BE2C (cell line): ENCODE results near the gene WT1.
A peak's percentile ranks its signal among the peaks of the same experiment; 100 is the strongest.

Experiments used
- DNase-seq: peaks from one replicate; pipeline ENCODE4 v3.0.0-alpha.2; 2020
- H3K27me3 ChIP-seq: fragments of 250-450 bp; sonication (Bioruptor Pico); 2 replicates; pipeline ENCODE4 v1.5.1; 2020; ENCODE audit warnings: mild to moderate bottlenecking
- H3K36me3 ChIP-seq: fragments of 250-450 bp; sonication (Bioruptor Pico); 2 replicates; pipeline ENCODE4 v1.5.1; 2020; ENCODE audit warnings: mild to moderate bottlenecking
- H3K4me1 ChIP-seq: fragments of 250-450 bp; sonication (Bioruptor Pico); 2 replicates; pipeline ENCODE4 v1.5.1; 2020
- H3K4me3 ChIP-seq: 2 replicates; pipeline ENCODE4 v1.5.1; 2011; ENCODE audit warnings: low read depth, low read length
- H3K9me3 ChIP-seq: fragments of 250-450 bp; sonication (Bioruptor Pico); 2 replicates; pipeline ENCODE4 v1.5.1; 2020
- TF ChIP-seq, protein P1 (sequence below): IDR thresholded peaks from 2 replicates; pipeline ENCODE4 v1.5.1; 2012; ENCODE audit warnings: mild to moderate bottlenecking, low read depth, low read length

Gene WT1

DNA sequence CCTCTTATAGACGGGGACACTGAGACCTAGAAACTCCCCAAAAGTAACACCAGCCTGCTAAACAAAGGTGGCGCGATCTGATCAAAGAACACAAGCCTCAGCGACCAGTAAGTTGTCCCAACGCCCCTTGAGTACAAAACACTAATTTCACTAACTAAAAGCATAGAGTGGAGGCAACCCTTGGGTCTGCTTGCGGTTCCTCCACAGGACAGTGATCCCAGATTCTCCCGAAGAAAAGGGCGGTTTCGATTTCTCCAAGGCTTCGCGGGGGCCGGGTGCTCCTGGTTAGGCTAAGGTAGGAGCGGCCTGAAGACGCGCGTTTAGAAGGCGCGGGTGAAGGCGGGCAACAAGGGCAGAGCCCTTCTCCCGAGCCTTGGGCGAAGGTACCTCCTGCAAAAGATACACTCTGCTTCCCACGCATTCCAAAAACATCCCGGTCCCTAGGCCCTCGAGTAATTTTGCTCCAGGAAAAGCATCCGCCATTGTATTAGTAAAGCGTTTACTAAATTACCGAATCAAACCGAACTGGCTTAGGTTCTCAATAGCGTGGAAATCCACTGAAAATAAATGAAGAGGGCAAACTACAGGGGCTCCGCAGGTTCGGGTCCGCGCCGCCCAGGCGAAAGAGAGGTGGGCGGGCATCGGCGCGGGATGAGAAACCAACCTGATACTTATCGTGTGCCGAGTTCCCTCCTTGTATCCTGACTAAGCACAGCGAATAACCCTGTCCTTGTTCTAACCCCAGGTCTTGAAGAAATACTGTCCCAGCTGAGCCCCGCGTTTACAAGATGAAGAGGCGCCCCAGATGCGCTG lies 2.0 kb downstream of the WT1 start:
- H3K4me3 ChIP-seq, result peak overlapping the region; percentile 63; the same call in 1 of the 2 replicates
- H3K9me3 ChIP-seq, result no peaks in the 10 kb centered on the region
- no peak for DNase-seq
- no peaks in the 10 kb centered on the region for H3K27me3 ChIP-seq
- H3K4me1 ChIP-seq, result no peaks in the 10 kb centered on the region
- TF ChIP-seq, protein P1, sequence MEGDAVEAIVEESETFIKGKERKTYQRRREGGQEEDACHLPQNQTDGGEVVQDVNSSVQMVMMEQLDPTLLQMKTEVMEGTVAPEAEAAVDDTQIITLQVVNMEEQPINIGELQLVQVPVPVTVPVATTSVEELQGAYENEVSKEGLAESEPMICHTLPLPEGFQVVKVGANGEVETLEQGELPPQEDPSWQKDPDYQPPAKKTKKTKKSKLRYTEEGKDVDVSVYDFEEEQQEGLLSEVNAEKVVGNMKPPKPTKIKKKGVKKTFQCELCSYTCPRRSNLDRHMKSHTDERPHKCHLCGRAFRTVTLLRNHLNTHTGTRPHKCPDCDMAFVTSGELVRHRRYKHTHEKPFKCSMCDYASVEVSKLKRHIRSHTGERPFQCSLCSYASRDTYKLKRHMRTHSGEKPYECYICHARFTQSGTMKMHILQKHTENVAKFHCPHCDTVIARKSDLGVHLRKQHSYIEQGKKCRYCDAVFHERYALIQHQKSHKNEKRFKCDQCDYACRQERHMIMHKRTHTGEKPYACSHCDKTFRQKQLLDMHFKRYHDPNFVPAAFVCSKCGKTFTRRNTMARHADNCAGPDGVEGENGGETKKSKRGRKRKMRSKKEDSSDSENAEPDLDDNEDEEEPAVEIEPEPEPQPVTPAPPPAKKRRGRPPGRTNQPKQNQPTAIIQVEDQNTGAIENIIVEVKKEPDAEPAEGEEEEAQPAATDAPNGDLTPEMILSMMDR, result no peak
- no peaks in the 10 kb centered on the region for H3K36me3 ChIP-seq

DNA sequence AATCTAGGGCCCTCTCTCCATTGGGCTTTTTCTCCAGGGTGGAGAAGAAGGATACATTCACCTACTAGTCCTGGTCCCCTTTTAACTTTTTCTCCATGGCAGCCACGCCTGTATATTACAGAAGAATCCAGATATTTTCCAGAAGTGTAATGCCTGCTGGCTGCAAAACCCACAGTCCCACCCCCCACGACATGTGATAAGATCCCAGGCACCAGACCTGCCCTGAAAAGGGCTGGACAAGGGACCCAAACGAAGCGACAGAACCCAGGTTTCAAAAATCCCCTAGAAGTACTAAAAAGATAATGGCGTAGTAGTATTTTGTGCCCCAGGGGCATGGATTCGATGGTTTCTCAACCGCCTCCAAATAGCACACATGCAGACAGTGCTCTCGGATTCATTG lies 2.8 kb downstream of the WT1 start:
- H3K27me3 ChIP-seq, result no peaks in the 10 kb centered on the region
- no peak overlapping the region for H3K4me3 ChIP-seq
- no peaks in the 10 kb centered on the region for H3K36me3 ChIP-seq
- TF ChIP-seq, protein P1, result no peak
- DNase-seq, result no peak
- no peaks in the 10 kb centered on the region for H3K4me1 ChIP-seq
- no peaks in the 10 kb centered on the region for H3K9me3 ChIP-seq

DNA sequence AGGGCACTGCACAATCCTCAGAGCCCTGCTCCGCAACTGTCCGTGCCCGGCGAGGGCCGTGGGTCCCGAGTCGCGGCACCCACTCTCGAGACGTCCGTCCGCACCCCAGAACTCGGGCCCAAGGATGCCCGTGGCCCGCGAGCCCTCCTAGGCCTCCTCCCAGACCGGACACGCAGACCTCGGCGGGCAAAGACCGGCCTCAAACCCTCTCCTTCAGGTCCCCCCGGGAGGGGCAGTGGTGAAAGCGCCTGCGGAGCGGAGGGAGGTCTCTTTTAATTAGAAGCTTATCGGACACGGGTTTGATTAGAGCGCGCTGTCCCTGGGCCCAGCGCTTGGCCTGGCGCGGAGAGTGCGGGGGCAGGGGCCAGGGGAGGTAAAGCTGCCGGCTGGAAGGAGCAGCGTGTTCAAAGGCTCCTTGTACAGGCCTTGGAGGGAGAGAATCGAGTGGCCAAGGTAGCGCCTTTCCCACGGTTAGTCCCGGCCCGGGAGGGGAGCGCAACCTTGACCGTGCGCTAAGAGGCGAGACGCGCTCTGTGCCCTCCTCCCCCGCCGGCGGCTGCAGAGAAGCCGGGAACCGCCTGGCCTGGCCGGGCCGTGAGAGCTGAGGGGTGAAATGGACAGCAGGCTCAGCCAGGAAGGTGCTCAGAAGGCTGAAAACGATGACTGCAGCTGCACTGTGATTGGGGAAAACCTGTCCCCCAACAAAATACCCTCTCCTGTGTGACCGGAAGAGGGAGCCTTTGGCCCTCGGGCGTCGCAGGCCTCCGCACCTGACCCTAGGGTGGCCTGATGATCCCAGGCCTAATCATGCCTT lies 4.6 kb downstream of the WT1 start:
- Histone ChIP-seq H3K9me3 (no peaks in the 10 kb centered on the region), H3K4me3 (no peak overlapping the region), H3K4me1 (no peaks in the 10 kb centered on the region), H3K27me3 (no peaks in the 10 kb centered on the region), H3K36me3 (no peaks in the 10 kb centered on the region)
- DNase-seq, result no peak
- TF ChIP-seq, protein P1, result no peak

DNA sequence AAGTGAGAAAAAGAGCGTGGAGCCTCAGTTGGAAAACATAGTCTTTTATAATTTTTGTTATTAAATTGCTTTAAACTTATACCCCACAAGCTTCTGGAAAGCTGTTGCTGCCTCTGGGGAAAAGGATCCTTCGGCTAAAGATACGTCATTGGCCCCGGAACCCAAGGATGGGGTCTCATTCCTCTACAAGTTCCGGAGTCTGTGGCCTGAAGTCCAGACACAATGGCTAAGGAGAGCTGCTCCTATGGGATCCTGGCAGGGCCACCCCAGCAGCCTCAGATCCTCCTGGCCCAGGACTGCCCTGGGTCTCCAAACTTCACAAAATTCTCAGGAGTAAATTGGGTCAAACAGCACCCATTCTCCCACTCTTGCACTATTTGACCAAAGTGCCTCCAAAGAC lies 5.9 kb downstream of the WT1 start:
- Histone ChIP-seq H3K4me3 (no peak overlapping the region), H3K36me3 (no peaks in the 10 kb centered on the region), H3K4me1 (no peaks in the 10 kb centered on the region), H3K27me3 (no peaks in the 10 kb centered on the region), H3K9me3 (no peaks in the 10 kb centered on the region)
- no peak for DNase-seq
- TF ChIP-seq, protein P1, result no peak

DNA sequence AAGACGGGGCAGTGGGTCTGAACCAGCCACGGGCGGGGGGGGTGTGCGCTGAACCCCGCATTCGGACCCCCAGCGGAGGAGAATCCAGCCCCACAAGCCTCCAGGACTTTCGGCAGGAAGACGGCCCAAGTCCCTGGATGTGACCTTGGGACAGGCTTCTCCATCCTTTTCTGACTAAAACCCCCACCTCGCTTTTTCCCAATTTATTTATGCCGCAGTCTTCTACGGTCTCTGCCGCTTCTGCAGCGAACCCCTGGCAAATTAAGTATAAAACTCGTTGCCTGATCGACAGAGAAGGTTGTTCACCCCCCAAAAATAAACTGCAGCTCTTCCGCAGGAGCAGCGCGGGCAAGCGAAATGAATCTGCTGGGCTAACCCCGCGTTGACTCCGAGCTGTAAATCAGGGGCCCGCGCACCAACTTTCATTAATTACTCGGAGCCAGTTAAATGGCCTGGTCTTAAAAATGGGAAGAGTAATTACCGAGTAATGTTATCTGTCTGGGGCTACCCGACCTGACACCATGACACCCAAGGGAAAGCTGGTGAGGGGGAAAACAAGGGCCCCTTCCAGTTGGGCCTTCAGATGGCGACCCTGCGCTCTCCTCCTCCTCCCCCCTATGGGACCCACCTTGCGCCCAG lies 6.6 kb downstream of the WT1 start:
- Histone ChIP-seq H3K4me1 (no peaks in the 10 kb centered on the region), H3K27me3 (no peaks in the 10 kb centered on the region), H3K4me3 (no peak overlapping the region), H3K36me3 (no peaks in the 10 kb centered on the region), H3K9me3 (no peaks in the 10 kb centered on the region)
- no peak for DNase-seq
- TF ChIP-seq, protein P1, result no peak
